WTC11 (cell line): Measurements from ENCODE around the gene SLC5A8.
"Not testable (repeated sequence)": the region's sequence is repeated elsewhere in the genome, so short reads cannot be mapped to it uniquely, and the experiment has no call there.

Source experiments
- CREM ChIP-seq: sonication (generic); formaldehyde crosslinking; IDR thresholded peaks from 2 replicates; pipeline ENCODE4 v1.8.1; 2022; ENCODE audit warnings: mild to moderate bottlenecking, missing genetic modification reagents, moderate library complexity
- CTCF ChIP-seq: fragments of 200-600 bp; IDR thresholded peaks from 2 replicates; pipeline ENCODE4 v1.8.0; 2022; ENCODE audit warnings: antibody characterized with exemption

GRCh38 chr12:101145777-101146431 is 64.1 kb downstream of the SLC5A8 start:
- TF ChIP-seq CREM (CRISPR knock-in tag); CTCF: not testable (repeated sequence)
